Measurements from ENCODE around the gene LTBP4. TPM values are rescaled to one million over a fixed set of nuclear protein-coding genes. Genes with fewer than 3 reads are reported as not detected.

The LTBP4 gene
- total RNA-seq, 1 donor from 2014 or later = 46.9 TPM

- no peak overlapping the region for H3K4me3 ChIP-seq (ENCODE audit: insufficient read depth, low read depth, low read length)
These were observed 76.0 kb downstream of the LTBP4 start for GRCh38 chr19:40677156-40677555.

More at GRCh38 chr19:40677156-40677555, 76.0 kb downstream of the LTBP4 start:
- Histone ChIP-seq H3K4me1 (ENCODE audit: insufficient read depth, low read length) (no peaks in the 10 kb centered on the region), H2AFZ (ENCODE audit: low read depth, low read length) (no peak overlapping the region), H4K20me1 (ENCODE audit: insufficient read depth, low read length) (peaks cover 40% of the 10 kb centered on the region), H3K9ac (ENCODE audit: low read length) (no peak overlapping the region), H3K27me3 (ENCODE audit: insufficient read depth, low read length) (no peaks in the 10 kb centered on the region), H3K4me2 (ENCODE audit: low read length) (no peak overlapping the region), H3K9me3 (ENCODE audit: insufficient read depth, low read depth, low read length) (no peaks in the 10 kb centered on the region), H3K79me2 (ENCODE audit: insufficient read depth, low read length) (no peaks in the 10 kb centered on the region), H3K27ac (ENCODE audit: low read depth, low read length) (no peak overlapping the region), H3K36me3 (ENCODE audit: insufficient read depth, low read length) (peaks cover 47% of the 10 kb centered on the region)
- H3K27ac Mint-ChIP-seq (ENCODE audit: unreplicated experiment) = no peak overlapping the region
- DNase-seq (ENCODE audit: low read depth) (no peak), FAIRE-seq (no peak)
- no peaks in the 10 kb centered on the region for H3K27me3 Mint-ChIP-seq (ENCODE audit: low read depth, unreplicated experiment)
- no peaks in the 10 kb centered on the region for H3K9me3 Mint-ChIP-seq (ENCODE audit: unreplicated experiment)
- TF ChIP-seq CTCF (IDR thresholded peaks at IDR 0.05; ENCODE audit: insufficient read depth, low read depth, low read length) (no peak), EZH2 (IDR thresholded peaks at IDR 0.05; ENCODE audit: insufficient read depth, low read length) (no peak)
- H3K36me3 Mint-ChIP-seq (ENCODE audit: low read depth, unreplicated experiment) = peaks cover 19% of the 10 kb centered on the region
- no peaks in the 10 kb centered on the region for H3K4me1 Mint-ChIP-seq (ENCODE audit: low read depth, unreplicated experiment)
- no peak overlapping the region for H3K4me3 Mint-ChIP-seq (ENCODE audit: unreplicated experiment)

Other genes starting within 250 kb of the LTBP4 start
- 0.12 TPM in 1 of 2 replicates, not detected in the other for gene HIPK4, start 211.2 kb upstream of the LTBP4 start, total RNA-seq
- 1.5 and 2.6 TPM in 2 replicates for gene PRX, start 188.0 kb upstream of the LTBP4 start, total RNA-seq
- gene SERTAD1, start 175.4 kb upstream of the LTBP4 start, total RNA-seq = 21.6 and 22.9 TPM in 2 replicates
- 49.7 and 58.5 TPM in 2 replicates for gene SERTAD3, start 157.0 kb upstream of the LTBP4 start, total RNA-seq
- gene BLVRB, start 135.6 kb upstream of the LTBP4 start, total RNA-seq = 27.1 and 32.7 TPM in 2 replicates
- gene SPTBN4, start 134.4 kb upstream of the LTBP4 start, total RNA-seq = 0.41 and 0.53 TPM in 2 replicates
- 56.3 and 60.4 TPM in 2 replicates for gene SHKBP1, start 24.5 kb upstream of the LTBP4 start, total RNA-seq
- 79.3 and 82.9 TPM in 2 replicates for gene NUMBL, start 89.3 kb downstream of the LTBP4 start, total RNA-seq
- gene COQ8B, start 115.5 kb downstream of the LTBP4 start, total RNA-seq = 26.0 and 29.4 TPM in 2 replicates
- gene ITPKC, start 115.7 kb downstream of the LTBP4 start, total RNA-seq = 19.0 and 19.7 TPM in 2 replicates
- gene ACTMAP, start 149.1 kb downstream of the LTBP4 start, total RNA-seq = 9.6 and 10.1 TPM in 2 replicates
- 60.0 and 67.0 TPM in 2 replicates for gene SNRPA, start 149.8 kb downstream of the LTBP4 start, total RNA-seq
- 2.5 TPM in 2 replicates for gene MIA, start 174.2 kb downstream of the LTBP4 start, total RNA-seq
- gene RAB4B, start 176.9 kb downstream of the LTBP4 start, total RNA-seq = 18.8 and 21.0 TPM in 2 replicates
- 82.1 and 84.6 TPM in 2 replicates for gene EGLN2, start 197.8 kb downstream of the LTBP4 start, total RNA-seq
- not detected in 2 replicates for gene CYP2A6, start 249.1 kb downstream of the LTBP4 start, total RNA-seq

All from astrocyte (in vitro differentiated cells and primary cell).